SU-DHL-6 (cell line): Measurements from ENCODE around the gene ZNF837.

Experiments used
- H2AFZ ChIP-seq: fragments of 200-600 bp; sonication (generic); 2 replicates; pipeline ENCODE4 v1.6.1; 2014; ENCODE audit warnings: low read depth, mild to moderate bottlenecking, moderate library complexity, mixed read lengths, antibody characterized with exemption, low read length; ENCODE audit not compliant: severe bottlenecking
- H3F3A ChIP-seq: fragments of 200-600 bp; shearing (Covaris generic); 2 replicates; pipeline ENCODE4 v1.6.0; 2016; ENCODE audit warnings: antibody characterized with exemption, mild to moderate bottlenecking; ENCODE audit not compliant: insufficient read depth
- H3K27ac ChIP-seq: fragments of 200-600 bp; sonication (generic); 2 replicates; pipeline ENCODE4 v1.5.1; 2016; ENCODE audit warnings: low read depth, mild to moderate bottlenecking, low read length, moderate library complexity, mixed read lengths
- H3K27me3 ChIP-seq: fragments of 200-600 bp; sonication (generic), shearing (Covaris generic); 2 replicates; pipeline ENCODE4 v1.6.0; 2014; ENCODE audit warnings: mild to moderate bottlenecking, low read length
- H3K36me3 ChIP-seq: fragments of 200-600 bp; sonication (generic); 2 replicates; pipeline ENCODE4 v1.6.1; 2014; ENCODE audit warnings: mild to moderate bottlenecking, low read length, mixed read lengths
- H3K4me2 ChIP-seq: fragments of 300-600, 200-600 bp; shearing (Covaris generic), sonication (generic); 2 replicates; pipeline ENCODE4 v1.6.0; 2014; ENCODE audit warnings: low read length, low read depth, mild to moderate bottlenecking; ENCODE audit not compliant: poor library complexity, severe bottlenecking
- H3K4me3 ChIP-seq: fragments of 200-600 bp; sonication (generic); 2 replicates; pipeline ENCODE4 v1.5.1; 2014; ENCODE audit warnings: antibody characterized with exemption, low read length, mild to moderate bottlenecking, mixed read lengths; ENCODE audit not compliant: insufficient read depth, poor library complexity, severe bottlenecking
- H3K79me2 ChIP-seq: fragments of 200-600 bp; sonication (generic); 2 replicates; pipeline ENCODE4 v1.6.1; 2014; ENCODE audit warnings: mild to moderate bottlenecking, low read length, moderate library complexity; ENCODE audit not compliant: insufficient read depth
- H3K9ac ChIP-seq: fragments of 200-600 bp; sonication (generic); 2 replicates; pipeline ENCODE4 v1.7.0; 2014; ENCODE audit warnings: mild to moderate bottlenecking, low read length
- H3K9me2 ChIP-seq: fragments of 200-600 bp; sonication (generic); replicated peaks from 2 replicates; pipeline ENCODE4 v1.6.1; 2014; ENCODE audit warnings: low read length; ENCODE audit not compliant: insufficient read depth
- H3K9me3 ChIP-seq: fragments of 200-600 bp; sonication (generic); 2 replicates; pipeline ENCODE4 v1.6.1; 2014; ENCODE audit warnings: low read length, mixed read lengths; ENCODE audit not compliant: insufficient read depth
- H4K20me1 ChIP-seq: fragments of 200-600 bp; sonication (generic); 2 replicates; pipeline ENCODE4 v1.6.1; 2014; ENCODE audit warnings: low read depth, mild to moderate bottlenecking, antibody characterized with exemption, low read length, moderate library complexity, mixed read lengths
- EZH2phosphoT487 ChIP-seq: fragments of 200-600 bp; sonication (generic), shearing (Covaris generic); conservative IDR thresholded peaks from 2 replicates; pipeline ENCODE4 v1.6.1; 2018; ENCODE audit warnings: mild to moderate bottlenecking, antibody characterized with exemption, low read length, moderate library complexity, mixed read lengths
- TF ChIP-seq, protein P1 (sequence below): fragments of 200-600 bp; sonication (generic); IDR thresholded peaks from one replicate; pipeline ENCODE4 v1.5.1; 2017; ENCODE audit warnings: antibody characterized with exemption, mild to moderate bottlenecking, low read length, moderate library complexity; ENCODE audit not compliant: insufficient read depth, poor library complexity, severe bottlenecking

ZNF837 gene

DNA sequence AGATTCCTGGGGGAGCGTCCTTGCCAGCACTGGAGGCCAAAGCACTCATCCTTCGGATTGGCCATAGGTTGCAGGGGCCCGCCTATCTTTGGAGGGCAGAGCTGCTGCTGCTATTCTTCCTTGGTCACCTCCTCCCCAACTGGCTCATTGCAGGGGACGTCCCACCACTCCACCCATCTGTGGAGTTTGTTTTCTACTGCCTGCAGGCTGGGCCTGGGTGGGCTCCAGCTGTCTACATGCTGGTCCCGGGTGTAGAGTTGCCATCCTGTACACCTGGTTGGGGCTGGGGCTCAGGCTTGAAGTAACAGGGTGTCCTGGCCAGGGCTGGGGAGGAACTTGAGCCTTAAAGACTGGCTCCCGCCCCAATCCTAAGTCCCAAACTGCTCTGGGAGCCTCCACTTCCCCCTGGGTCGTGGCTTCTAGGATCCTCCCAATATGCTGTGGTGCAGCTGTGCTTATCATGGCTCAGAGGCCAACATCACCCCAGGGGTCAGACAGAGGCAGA lies 16.8 kb upstream of the ZNF837 start:
- H2AFZ ChIP-seq: no peak overlapping the region
- peaks cover 5% of the 10 kb centered on the region; the same call in 1 of the 2 replicates for H3F3A ChIP-seq
- 0 out of 2 replicates have a peak, but pooled peaks cover 5% of the 10 kb centered on the region for H3K36me3 ChIP-seq
- no peak overlapping the region for H3K4me2 ChIP-seq
- TF ChIP-seq, protein P1, sequence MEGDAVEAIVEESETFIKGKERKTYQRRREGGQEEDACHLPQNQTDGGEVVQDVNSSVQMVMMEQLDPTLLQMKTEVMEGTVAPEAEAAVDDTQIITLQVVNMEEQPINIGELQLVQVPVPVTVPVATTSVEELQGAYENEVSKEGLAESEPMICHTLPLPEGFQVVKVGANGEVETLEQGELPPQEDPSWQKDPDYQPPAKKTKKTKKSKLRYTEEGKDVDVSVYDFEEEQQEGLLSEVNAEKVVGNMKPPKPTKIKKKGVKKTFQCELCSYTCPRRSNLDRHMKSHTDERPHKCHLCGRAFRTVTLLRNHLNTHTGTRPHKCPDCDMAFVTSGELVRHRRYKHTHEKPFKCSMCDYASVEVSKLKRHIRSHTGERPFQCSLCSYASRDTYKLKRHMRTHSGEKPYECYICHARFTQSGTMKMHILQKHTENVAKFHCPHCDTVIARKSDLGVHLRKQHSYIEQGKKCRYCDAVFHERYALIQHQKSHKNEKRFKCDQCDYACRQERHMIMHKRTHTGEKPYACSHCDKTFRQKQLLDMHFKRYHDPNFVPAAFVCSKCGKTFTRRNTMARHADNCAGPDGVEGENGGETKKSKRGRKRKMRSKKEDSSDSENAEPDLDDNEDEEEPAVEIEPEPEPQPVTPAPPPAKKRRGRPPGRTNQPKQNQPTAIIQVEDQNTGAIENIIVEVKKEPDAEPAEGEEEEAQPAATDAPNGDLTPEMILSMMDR: no peak
- no peak for TF ChIP-seq EZH2phosphoT487
- H3K27me3 ChIP-seq: no peaks in the 10 kb centered on the region
- no peaks in the 10 kb centered on the region for H3K9me3 ChIP-seq
- no peak overlapping the region for H3K27ac ChIP-seq
- H3K9ac ChIP-seq: no peak overlapping the region
- no peak overlapping the region for H3K4me3 ChIP-seq
- peaks cover 10% of the 10 kb centered on the region; the same call in 1 of the 2 replicates for H4K20me1 ChIP-seq
- no peaks in the 10 kb centered on the region for H3K9me2 ChIP-seq
- H3K79me2 ChIP-seq: no peaks in the 10 kb centered on the region

DNA sequence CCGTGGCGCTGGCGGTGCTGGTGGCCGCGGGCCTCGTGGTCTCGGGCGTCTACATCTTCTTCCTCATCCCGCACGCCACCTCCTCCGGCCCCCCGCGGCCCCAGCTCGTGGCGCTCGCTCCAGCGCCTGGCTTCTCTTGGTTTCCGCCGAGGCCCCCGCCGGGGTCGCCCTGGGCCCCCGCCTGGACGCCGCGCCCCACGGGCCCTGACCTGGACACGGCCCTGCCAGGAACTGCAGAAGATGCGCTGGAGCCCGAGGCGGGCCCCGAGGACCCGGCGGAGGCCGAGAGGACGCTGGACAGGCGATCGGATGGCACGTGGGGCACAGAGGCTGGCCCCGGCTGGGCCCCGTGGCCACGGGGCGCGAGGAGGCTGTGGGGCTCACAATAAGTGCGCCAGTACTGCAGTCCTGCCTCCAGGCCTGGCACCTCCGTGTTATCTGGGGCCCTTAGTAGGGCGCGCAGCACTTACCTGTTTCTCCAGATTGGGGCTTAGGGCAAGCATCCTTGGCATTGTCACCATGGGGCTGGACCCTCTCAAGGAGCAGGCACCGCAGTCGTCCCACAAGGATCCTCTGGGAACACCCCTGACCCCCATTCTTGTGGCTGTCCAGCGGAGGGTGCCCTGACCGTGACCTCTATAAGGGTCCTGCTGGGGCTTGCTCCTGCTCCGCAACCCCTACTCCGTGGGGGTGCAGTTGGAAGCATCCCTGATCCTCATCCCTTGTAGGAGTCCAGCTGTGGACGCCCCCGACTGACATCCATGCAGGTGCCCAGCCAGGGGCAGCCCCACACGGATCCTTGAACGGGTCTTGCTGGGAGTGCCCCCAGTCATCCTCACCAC lies 16.1 kb upstream of the ZNF837 start:
- H3K9me2 ChIP-seq: no peaks in the 10 kb centered on the region
- H3K27ac ChIP-seq: no peak overlapping the region
- H3K79me2 ChIP-seq: no peaks in the 10 kb centered on the region; the same call in 1 of the 2 replicates
- H3K9me3 ChIP-seq: no peaks in the 10 kb centered on the region
- peaks cover 13% of the 10 kb centered on the region; the same call in 1 of the 2 replicates for H4K20me1 ChIP-seq
- H2AFZ ChIP-seq: no peak overlapping the region
- TF ChIP-seq, protein P1: no peak
- H3K9ac ChIP-seq: no peak overlapping the region
- 0 out of 2 replicates have a peak, but pooled peaks cover 6% of the 10 kb centered on the region for H3K36me3 ChIP-seq
- no peak overlapping the region for H3K4me2 ChIP-seq
- H3F3A ChIP-seq: peaks cover 5% of the 10 kb centered on the region; the same call in 1 of the 2 replicates
- H3K4me3 ChIP-seq: no peak overlapping the region
- no peaks in the 10 kb centered on the region for H3K27me3 ChIP-seq

DNA sequence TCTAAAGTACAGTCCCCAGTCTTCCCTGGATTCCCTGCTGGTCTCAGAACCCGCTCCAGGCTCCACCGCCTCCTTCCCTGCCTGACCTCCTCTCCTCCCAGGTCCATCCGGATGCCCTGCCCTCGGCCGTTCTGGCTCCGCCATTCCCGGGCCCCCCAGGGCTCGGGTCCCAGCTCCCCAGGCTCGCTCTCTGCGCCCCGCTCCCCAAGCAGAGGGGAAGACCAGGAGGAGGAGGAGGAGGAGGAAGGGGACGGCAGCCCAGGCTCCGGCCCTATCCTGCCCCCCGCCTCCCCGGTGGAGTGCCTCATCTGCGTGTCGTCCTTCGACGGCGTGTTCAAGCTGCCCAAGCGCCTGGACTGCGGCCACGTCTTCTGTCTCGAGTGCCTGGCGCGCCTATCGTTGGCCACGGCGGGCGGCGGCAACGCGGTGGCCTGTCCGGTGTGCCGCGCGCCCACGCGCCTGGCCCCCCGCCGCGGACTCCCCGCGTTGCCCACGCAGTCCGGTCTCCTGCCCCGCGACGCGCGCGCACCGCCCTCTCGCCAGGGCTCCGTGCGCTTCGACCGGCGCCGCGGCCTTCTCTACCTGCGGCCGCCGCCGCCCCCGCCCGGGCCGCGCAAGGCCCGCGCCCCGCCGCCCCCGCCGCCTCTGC lies 15.3 kb upstream of the ZNF837 start:
- H4K20me1 ChIP-seq: peaks cover 13% of the 10 kb centered on the region; the same call in 1 of the 2 replicates
- H3K27ac ChIP-seq: no peak overlapping the region

More for the DNA sequence above, 15.3 kb upstream of the ZNF837 start:
- 0 out of 2 replicates have a peak, but pooled peaks cover 6% of the 10 kb centered on the region for H3K36me3 ChIP-seq
- no peaks in the 10 kb centered on the region for H3K9me2 ChIP-seq
- H3K4me3 ChIP-seq: no peak overlapping the region
- peaks cover 5% of the 10 kb centered on the region; the same call in 1 of the 2 replicates for H3F3A ChIP-seq
- H3K9me3 ChIP-seq: no peaks in the 10 kb centered on the region
- no peak overlapping the region for H2AFZ ChIP-seq
- peaks cover 6% of the 10 kb centered on the region for H3K79me2 ChIP-seq
- TF ChIP-seq, protein P1: no peak
- TF ChIP-seq EZH2phosphoT487: no peak
- no peak overlapping the region for H3K9ac ChIP-seq
- no peak overlapping the region for H3K4me2 ChIP-seq
- H3K27me3 ChIP-seq: no peaks in the 10 kb centered on the region
